GM12878 (cell line): Measurements from ENCODE around the gene CYTIP. TPM values are rescaled to one million over a fixed set of nuclear protein-coding genes. Genes with fewer than 3 reads are reported as not detected.

Experiments used
- ASH2L ChIP-seq: fragments of 300-600, 200-600 bp; sonication (generic); IDR thresholded peaks from 2 replicates; pipeline ENCODE4 v1.6.1; 2017; ENCODE audit warnings: low read depth, mild to moderate bottlenecking, borderline replicate concordance
- ATF3 ChIP-seq: IDR thresholded peaks from 2 replicates; pipeline ENCODE4 v1.6.1; 2011; ENCODE audit warnings: low read depth, mild to moderate bottlenecking, low read length, moderate library complexity, borderline replicate concordance; ENCODE audit errors: extremely low read depth
- BCLAF1 ChIP-seq: fragments of 450-650 bp; IDR thresholded peaks from 2 replicates; pipeline ENCODE4 v1.6.1; 2017; ENCODE audit warnings: antibody characterized with exemption, mild to moderate bottlenecking, moderate library complexity
- CBX5 ChIP-seq: sonication (generic); IDR thresholded peaks from 2 replicates; pipeline ENCODE4 v1.6.1; 2016; ENCODE audit warnings: low read depth, moderate library complexity, mild to moderate bottlenecking, inconsistent platforms
- CREM ChIP-seq: IDR thresholded peaks from 2 replicates; pipeline ENCODE4 v1.6.1; 2014; ENCODE audit warnings: antibody characterized with exemption, low read depth
- DPF2 ChIP-seq: fragments of 450-650 bp; IDR thresholded peaks from 2 replicates; pipeline ENCODE4 v1.6.1; 2017; ENCODE audit warnings: mild to moderate bottlenecking
- EP300 ChIP-seq, 2 experiments: fragments of 150-350 bp in 1 of 2; IDR thresholded peaks; 2 replicates each; pipeline ENCODE4 v1.6.1; 2011 to 2012; ENCODE audit warnings: low read depth in 2 of 2, low read length in 2 of 2, borderline replicate concordance in 1 of 2, improper control_type of control experiment in 1 of 2, inconsistent platforms in 1 of 2; ENCODE audit not compliant: control insufficient read depth in 1 of 2
- ESRRA ChIP-seq: IDR thresholded peaks from 2 replicates; pipeline ENCODE4 v1.6.1; 2012; ENCODE audit warnings: mild to moderate bottlenecking, low read length, improper control_type of control experiment
- ETV6 ChIP-seq, 2 experiments: fragments of 450-650 bp in 1 of 2; IDR thresholded peaks in 1 of 2; conservative IDR thresholded peaks in 1 of 2; 2 replicates each; pipeline ENCODE4 v1.6.1; 2014; ENCODE audit warnings: antibody characterized with exemption in 1 of 2, borderline replicate concordance in 1 of 2, low read depth in 1 of 2, mild to moderate bottlenecking in 1 of 2, moderate library complexity in 1 of 2
- GATAD2B ChIP-seq: fragments of 450-650 bp; conservative IDR thresholded peaks from 2 replicates; pipeline ENCODE4 v1.6.1; 2017; ENCODE audit warnings: low read depth, mild to moderate bottlenecking, moderate library complexity
- HDGF ChIP-seq: fragments of 450-650 bp; IDR thresholded peaks from 2 replicates; pipeline ENCODE4 v1.6.1; 2016; ENCODE audit warnings: antibody characterized with exemption
- IKZF2 ChIP-seq, 2 experiments: fragments of 450-650 bp; IDR thresholded peaks; 2 replicates each; pipeline ENCODE4 v1.6.1; 2017; ENCODE audit warnings: mild to moderate bottlenecking in 2 of 2, moderate library complexity in 2 of 2
- IRF4 ChIP-seq: IDR thresholded peaks from 2 replicates; pipeline ENCODE4 v1.6.1; 2011; ENCODE audit warnings: low read depth, low read length
- MTA3 ChIP-seq: IDR thresholded peaks from 2 replicates; pipeline ENCODE4 v1.6.1; 2012; ENCODE audit warnings: low read length, inconsistent platforms, borderline replicate concordance
- MYC ChIP-seq: IDR thresholded peaks from 2 replicates; pipeline ENCODE4 v1.6.1; 2011; ENCODE audit warnings: mild to moderate bottlenecking, low read length, moderate library complexity, inconsistent platforms; ENCODE audit not compliant: insufficient read depth, insufficient replicate concordance, insufficient read length, severe bottlenecking
- POLR2A ChIP-seq: IDR thresholded peaks from 2 replicates; pipeline ENCODE4 v1.6.1; 2011; ENCODE audit warnings: low read depth, mild to moderate bottlenecking, low read length
- SKIL ChIP-seq: fragments of 450-650 bp; IDR thresholded peaks from 2 replicates; pipeline ENCODE4 v1.6.1; 2017; ENCODE audit warnings: mild to moderate bottlenecking, low read depth, inconsistent platforms; ENCODE audit not compliant: poor library complexity, severe bottlenecking
- SREBF2 ChIP-seq: IDR thresholded peaks from 2 replicates; pipeline ENCODE4 v1.6.1; 2012; ENCODE audit warnings: mild to moderate bottlenecking, low read length
- STAT1 ChIP-seq: fragments of 450-650 bp; conservative IDR thresholded peaks from 2 replicates; pipeline ENCODE4 v1.6.1; 2014; ENCODE audit warnings: antibody characterized with exemption, mild to moderate bottlenecking
- STAT3 ChIP-seq: IDR thresholded peaks from 2 replicates; pipeline ENCODE4 v1.6.1; 2011; ENCODE audit warnings: low read depth, low read length, improper control_type of control experiment
- TBL1XR1 ChIP-seq: IDR thresholded peaks from 2 replicates; pipeline ENCODE4 v1.6.1; 2012; ENCODE audit warnings: low read depth, low read length, improper control_type of control experiment
- TCF3 ChIP-seq: IDR thresholded peaks from 2 replicates; pipeline ENCODE4 v1.6.1; 2012; ENCODE audit warnings: low read depth, mild to moderate bottlenecking, low read length, borderline replicate concordance; ENCODE audit not compliant: insufficient read depth
- ZBTB33 ChIP-seq: fragments of 450-650 bp; IDR thresholded peaks from 2 replicates; pipeline ENCODE4 v1.6.1; 2017; ENCODE audit warnings: mild to moderate bottlenecking
- ZNF207 ChIP-seq: fragments of 450-650 bp; IDR thresholded peaks from 2 replicates; pipeline ENCODE4 v1.6.1; 2014; ENCODE audit warnings: antibody characterized with exemption, mild to moderate bottlenecking, borderline replicate concordance
- ZNF622 ChIP-seq: fragments of 450-650 bp; IDR thresholded peaks from 2 replicates; pipeline ENCODE4 v1.6.1; 2017; ENCODE audit warnings: mild to moderate bottlenecking, inconsistent platforms
- polyA plus RNA-seq, 11 experiments: library from polyadenylated mRNA; depleted of rRNA in 4 of 11; unstranded in 6 of 11; stranded (reverse) in 5 of 11; fragments of >200 nt; fragmentation: Nextera tagmentation in 4 of 11; fragmentation: Illumina TruSeq in 1 of 11; extraction: Ambion mirVana in 4 of 11; extraction: Trizol in 1 of 11; gene quantifications; 1 replicate in 1 of 11; 2 replicates in 10 of 11; pipeline versions ENCODE4 v1.2.1 to v1.2.3, GENCODE V29; 2011 to 2016; ENCODE audit warnings: inconsistent platforms in 2 of 11, missing spikeins in 2 of 11, low read depth in 1 of 11
- total RNA-seq, 4 experiments: library from RNA; depleted of rRNA in 3 of 4; stranded (reverse); fragments of >200 nt in 3 of 4; fragmentation: Illumina TruSeq in 1 of 4; extraction: Trizol in 1 of 4; gene quantifications; 2 replicates each; pipeline versions ENCODE4 v1.2.1 to v1.2.3, GENCODE V29; 2013 to 2021

The CYTIP gene
- total and polyA plus RNA-seq, 10 of the 15 experiments (the other 5 are each of a cell fraction or from before 2014, with no cell fraction given), result 55.1 to 178 (median 73.4) TPM

GRCh38 chr2:157471078-157471477 is 27.2 kb upstream of the CYTIP start (continued):
- TF ChIP-seq SKIL (no peak), ASH2L (no peak), HDGF (no peak), ZNF207 (no peak), ETV6 (conservative IDR thresholded peaks at IDR 0.05 in 1 of 2, IDR thresholded peaks at IDR 0.05 in 1 of 2; ENCODE audit: borderline replicate concordance in 1 of 2, low read depth in 1 of 2) (0 out of 4 replicates have a peak, but pooled peaks of 1 of the 2 experiments have one; percentile 23), MTA3 (no peak), ZBTB33 (no peak), IRF4 (no peak), TCF3 (no peak), CBX5 (peak; percentile 55; the same call in 1 of the 2 replicates), CREM (no peak), EP300 (IDR thresholded peaks at IDR 0.05; ENCODE audit: borderline replicate concordance in 1 of 2, control insufficient read depth in 1 of 2, low read depth in 2 of 2, low read length in 2 of 2) (no peak; a peak in 1 of 4 replicates), DPF2 (no peak), STAT3 (no peak), ESRRA (no peak), GATAD2B (0 out of 2 replicates have a peak, but pooled peaks have one; percentile 54), POLR2A (peak; percentile 60; the same call in 1 of the 2 replicates), ZNF622 (no peak), MYC (no peak), BCLAF1 (no peak), SREBF2 (no peak), STAT1 (no peak), IKZF2 (IDR thresholded peaks at IDR 0.05) (peak; percentile 31 to 46; a peak in 2 of 4 replicates), ATF3 (no peak), TBL1XR1 (no peak)
